Retinal pigment epithelial cell (primary cell): ENCODE measurements around the gene ANKLE1.

Source experiments
- DNase-seq: peaks from one replicate; pipeline ENCODE4 v3.0.0-alpha.2; 2010; ENCODE audit warnings: low read depth
- H3K4me3 ChIP-seq: 2 replicates; pipeline ENCODE4 v1.5.1; 2011; ENCODE audit warnings: mild to moderate bottlenecking, low read length, control low read depth, moderate library complexity
- TF ChIP-seq, protein P1 (sequence below): conservative IDR thresholded peaks from 2 replicates; pipeline ENCODE4 v1.5.1; 2011; ENCODE audit warnings: low read depth, low read length, control low read depth, inconsistent platforms

ANKLE1 gene

DNA sequence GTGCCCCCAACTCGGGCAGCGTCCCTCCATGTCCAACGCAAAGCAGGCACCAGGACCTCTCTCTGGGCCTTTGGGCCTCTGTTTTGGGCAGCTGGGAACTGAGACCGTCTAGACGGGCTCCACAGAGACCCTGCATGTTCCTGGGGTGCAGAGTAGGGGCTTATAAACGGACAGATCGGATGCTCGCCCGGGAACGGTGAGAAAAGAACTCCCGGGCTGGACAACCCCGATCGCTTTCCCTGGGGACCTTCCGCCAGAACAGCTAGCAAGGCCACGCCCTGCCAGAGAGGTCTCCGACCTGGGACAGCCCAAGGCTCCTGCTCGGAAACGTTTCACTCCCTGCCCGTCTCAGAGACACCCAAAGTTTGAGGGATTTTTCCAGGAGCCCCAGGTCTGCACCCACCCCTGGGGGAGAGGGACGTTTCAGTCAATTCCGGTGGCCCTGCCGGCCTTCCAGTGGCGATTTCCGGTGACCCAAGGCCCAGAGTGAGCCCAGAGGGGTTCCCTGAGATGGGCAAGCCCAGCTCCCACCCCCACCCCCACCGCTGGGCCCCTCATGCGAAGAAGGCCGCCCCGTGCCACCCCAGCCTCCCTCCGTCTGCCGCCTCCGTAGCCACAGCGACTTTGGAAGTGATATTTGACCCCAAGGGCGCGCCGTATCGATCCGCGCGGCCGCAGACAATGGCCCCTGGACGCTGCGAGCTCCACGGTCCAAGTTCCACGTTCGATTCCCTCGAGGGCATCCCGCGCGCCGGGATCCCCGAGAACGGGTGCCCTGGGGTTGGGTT is 37.7 kb upstream of the ANKLE1 start:
- DNase-seq = no peak
- TF ChIP-seq, protein P1, sequence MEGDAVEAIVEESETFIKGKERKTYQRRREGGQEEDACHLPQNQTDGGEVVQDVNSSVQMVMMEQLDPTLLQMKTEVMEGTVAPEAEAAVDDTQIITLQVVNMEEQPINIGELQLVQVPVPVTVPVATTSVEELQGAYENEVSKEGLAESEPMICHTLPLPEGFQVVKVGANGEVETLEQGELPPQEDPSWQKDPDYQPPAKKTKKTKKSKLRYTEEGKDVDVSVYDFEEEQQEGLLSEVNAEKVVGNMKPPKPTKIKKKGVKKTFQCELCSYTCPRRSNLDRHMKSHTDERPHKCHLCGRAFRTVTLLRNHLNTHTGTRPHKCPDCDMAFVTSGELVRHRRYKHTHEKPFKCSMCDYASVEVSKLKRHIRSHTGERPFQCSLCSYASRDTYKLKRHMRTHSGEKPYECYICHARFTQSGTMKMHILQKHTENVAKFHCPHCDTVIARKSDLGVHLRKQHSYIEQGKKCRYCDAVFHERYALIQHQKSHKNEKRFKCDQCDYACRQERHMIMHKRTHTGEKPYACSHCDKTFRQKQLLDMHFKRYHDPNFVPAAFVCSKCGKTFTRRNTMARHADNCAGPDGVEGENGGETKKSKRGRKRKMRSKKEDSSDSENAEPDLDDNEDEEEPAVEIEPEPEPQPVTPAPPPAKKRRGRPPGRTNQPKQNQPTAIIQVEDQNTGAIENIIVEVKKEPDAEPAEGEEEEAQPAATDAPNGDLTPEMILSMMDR = no peak
- H3K4me3 ChIP-seq = peak overlapping the region; percentile 65

DNA sequence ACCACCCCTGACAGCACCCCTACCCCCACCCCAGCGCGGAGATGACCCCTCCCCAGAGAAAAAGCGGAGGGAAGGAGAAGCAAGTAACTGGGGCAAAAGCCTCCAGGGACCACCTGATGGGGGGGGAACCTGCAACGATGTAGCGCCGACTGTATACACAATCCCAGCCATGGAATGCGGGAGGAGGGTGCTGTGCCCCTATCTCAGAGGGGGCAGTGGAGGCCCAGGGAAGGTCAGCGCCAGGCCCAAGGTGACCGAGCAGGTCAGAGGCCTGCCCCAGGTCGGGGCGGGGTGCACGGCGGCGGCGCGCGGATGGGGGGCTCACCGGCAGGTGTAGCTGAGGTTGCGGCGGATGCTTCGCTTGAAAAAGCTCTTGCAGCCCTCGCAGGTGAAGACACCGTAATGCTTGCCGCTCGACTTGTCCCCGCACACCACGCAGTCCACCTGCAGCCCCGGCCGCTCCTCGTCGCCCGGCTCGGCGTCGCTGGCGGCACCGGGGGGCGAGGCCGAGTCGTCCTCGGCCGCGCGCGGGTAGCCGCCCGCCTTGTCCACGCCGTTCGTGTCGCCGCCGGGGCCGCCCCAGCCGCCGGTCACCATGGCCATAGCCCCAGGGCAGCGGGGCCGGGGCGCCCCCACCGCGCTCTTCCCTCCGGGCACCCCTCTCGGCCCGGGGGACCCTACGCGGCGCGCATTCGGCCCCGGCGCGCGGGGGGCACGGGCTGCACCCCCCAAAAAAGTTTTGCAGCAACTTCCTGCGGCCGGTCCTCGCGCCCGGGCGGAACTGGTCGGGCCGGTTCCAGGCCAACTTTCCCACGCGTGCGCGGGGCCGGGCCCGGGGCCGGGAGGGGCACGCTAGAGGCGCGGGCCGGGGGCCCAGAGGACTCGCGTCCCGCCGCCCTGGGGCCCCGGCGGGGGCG is 36.8 kb upstream of the ANKLE1 start:
- DNase-seq = no peak
- H3K4me3 ChIP-seq = peak overlapping the region; percentile 65
- TF ChIP-seq, protein P1 = no peak

DNA sequence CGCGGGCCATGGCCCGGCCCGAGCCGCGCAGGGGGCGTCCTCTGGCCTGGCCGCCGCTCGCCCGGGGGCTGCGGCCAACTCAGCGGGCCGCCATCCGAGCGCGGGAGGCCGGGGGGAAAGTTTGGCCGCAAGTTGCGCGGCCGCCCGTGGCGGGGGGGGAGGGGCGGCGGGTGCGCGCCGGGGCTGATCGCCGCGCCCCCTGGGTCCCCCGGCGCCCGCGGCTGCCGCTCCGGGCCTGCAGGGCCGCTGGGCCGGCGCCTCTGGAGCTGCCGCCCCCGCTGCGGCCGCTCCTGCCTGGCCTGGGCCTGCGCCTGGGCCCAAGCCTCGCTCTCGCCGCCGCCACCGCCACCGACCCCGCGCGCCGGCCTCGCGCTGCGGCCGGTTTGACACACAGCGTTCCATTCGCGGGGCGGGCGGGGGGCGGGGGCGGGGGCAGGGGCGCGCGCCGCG is 36.1 kb upstream of the ANKLE1 start, which contains the start of gene NR2F6:
TSS of gene NR2F6 (minus strand) at position 385 of the 450 bp plus-strand sequence. CDS start 699 bp downstream, outside the sequence.
- no peak for DNase-seq
- peak within 1 kb of the TSS; percentile 65 for H3K4me3 ChIP-seq
- TF ChIP-seq, protein P1 = no peak

DNA sequence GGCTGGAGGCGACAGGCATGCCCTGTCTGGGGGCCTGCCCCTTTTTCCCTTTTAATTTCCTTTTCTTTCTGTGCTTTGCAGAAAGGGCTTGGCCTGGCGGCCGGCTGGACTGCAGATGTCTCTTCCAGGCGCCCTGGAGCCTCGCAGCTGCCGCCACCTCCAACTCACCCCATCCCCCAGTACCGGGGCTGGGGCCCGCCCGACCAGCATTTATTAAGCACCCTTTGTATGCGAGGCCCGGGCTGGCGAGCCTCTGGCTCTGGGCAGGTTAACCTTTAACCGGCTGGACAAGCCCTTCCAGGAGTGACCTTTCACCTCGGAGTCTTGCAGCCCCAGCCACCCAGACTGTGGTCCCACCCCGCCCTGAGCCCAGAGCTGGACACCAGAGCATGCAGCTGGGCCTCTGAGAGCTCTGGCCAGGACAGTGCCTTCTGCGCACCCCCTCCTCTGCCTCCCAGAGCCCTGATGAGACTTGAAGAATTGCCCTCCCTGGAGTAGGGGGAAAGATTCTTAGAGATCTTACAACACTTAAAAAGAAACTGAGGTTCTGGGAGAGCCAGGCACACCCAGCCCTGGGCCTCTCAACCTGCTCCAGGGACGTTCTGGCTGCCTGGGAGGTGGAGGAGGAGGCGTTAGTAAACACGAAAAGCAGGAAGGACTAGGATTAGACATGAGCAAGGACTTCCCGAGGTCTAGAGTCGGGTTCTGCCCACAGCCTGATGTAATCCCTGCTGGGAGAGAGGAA is 34.8 kb upstream of the ANKLE1 start:
- TF ChIP-seq, protein P1 = no peak
- H3K4me3 ChIP-seq = peak overlapping the region; percentile 52
- DNase-seq = no peak

DNA sequence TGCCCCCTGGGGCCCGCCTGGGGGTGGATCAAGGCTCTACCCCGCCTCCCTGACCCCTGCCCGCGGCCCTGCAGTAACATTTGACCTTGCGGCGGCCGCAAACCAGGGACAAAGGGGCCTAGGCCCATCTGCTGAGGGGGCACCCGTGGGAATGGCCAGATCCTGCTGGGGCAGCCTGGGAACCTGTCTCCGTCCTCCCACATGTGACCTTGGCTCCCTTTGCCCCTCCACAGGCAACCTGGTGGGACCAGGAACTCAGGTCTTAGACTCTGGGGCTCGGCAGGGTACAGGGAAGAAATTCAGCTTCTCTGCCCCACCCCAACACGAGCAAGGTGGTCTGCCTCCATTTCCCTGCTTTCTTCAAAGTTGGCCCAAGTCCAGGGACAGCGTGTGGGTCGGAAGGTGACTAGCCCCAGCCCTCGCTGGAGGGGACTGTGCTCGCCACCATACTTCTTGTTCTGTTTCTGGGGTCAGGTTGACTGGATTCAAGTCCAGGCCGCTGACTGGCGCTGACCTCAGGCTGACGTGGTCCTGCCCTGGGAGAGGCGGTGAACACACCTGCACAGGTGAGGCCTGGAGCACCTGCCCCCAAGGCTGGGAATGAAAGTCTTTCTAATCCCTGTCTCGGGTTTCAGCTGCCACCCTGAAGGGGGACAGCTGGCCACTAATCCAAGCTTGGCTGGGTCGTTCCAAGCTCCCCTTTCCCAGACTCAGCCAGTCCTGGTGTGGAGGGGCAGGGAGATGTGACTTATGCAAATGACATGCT is 33.5 kb upstream of the ANKLE1 start:
- DNase-seq = no peak
- TF ChIP-seq, protein P1 = no peak
- H3K4me3 ChIP-seq = no peak overlapping the region
